Panc1 (cell line): ENCODE measurements around the gene CRTC1.

Source experiments
- POLR2AphosphoS5 ChIP-seq: IDR thresholded peaks from 2 replicates; pipeline ENCODE4 v1.6.1; 2012; ENCODE audit warnings: mild to moderate bottlenecking, low read depth, low read length, moderate library complexity
- SIN3A ChIP-seq: IDR thresholded peaks from 2 replicates; pipeline ENCODE4 v1.6.1; 2012; ENCODE audit warnings: low read depth, mild to moderate bottlenecking, low read length, moderate library complexity, borderline replicate concordance; ENCODE audit not compliant: insufficient read depth
- TCF7L2 ChIP-seq: IDR thresholded peaks from 2 replicates; pipeline ENCODE4 v1.6.1; 2011; ENCODE audit warnings: mild to moderate bottlenecking, low read depth, low read length, inconsistent platforms
- TF ChIP-seq, protein P1 (sequence below): fragments of 450-650 bp; IDR thresholded peaks from 2 replicates; pipeline ENCODE4 v1.5.1; 2017; ENCODE audit warnings: mild to moderate bottlenecking

DNA sequence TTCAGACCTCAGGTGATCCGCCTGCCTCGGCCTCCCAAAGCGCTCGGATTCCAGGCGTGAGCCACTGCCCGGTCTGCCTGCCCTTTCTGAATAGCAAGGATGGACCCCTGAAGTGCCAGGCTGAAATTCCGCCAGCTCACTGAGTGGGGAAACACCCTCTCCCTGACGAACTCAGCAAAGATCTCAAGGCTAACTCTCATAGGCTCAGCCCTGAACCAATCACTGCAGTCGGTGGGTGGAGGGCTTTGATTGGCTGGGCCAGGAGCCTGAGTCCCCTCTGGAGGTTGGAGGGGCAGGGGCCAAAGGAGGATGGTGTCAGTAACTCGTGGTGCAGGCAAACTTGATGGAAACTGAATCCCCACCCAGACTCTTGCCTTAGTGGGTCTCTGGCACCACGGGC is 118.9 kb downstream of the CRTC1 start:
- TF ChIP-seq SIN3A (no peak), TCF7L2 (no peak), POLR2AphosphoS5 (no peak)
- TF ChIP-seq, protein P1, sequence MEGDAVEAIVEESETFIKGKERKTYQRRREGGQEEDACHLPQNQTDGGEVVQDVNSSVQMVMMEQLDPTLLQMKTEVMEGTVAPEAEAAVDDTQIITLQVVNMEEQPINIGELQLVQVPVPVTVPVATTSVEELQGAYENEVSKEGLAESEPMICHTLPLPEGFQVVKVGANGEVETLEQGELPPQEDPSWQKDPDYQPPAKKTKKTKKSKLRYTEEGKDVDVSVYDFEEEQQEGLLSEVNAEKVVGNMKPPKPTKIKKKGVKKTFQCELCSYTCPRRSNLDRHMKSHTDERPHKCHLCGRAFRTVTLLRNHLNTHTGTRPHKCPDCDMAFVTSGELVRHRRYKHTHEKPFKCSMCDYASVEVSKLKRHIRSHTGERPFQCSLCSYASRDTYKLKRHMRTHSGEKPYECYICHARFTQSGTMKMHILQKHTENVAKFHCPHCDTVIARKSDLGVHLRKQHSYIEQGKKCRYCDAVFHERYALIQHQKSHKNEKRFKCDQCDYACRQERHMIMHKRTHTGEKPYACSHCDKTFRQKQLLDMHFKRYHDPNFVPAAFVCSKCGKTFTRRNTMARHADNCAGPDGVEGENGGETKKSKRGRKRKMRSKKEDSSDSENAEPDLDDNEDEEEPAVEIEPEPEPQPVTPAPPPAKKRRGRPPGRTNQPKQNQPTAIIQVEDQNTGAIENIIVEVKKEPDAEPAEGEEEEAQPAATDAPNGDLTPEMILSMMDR: no peak
